PC-3 (cell line): ENCODE results near the gene ROBO2.

Experiments used
- CTCF ChIP-seq: fragments of 300-600 bp; sonication (generic); conservative IDR thresholded peaks from 2 replicates; pipeline ENCODE4 v1.5.1; 2017; ENCODE audit warnings: antibody characterized with exemption, low read depth, mild to moderate bottlenecking, low read length
- EZH2 ChIP-seq: fragments of 300-600 bp; sonication (generic); IDR thresholded peaks from one replicate; pipeline ENCODE4 v1.6.1; 2017; ENCODE audit warnings: antibody characterized with exemption, mild to moderate bottlenecking, low read length; ENCODE audit not compliant: unreplicated experiment
- EZH2phosphoT487 ChIP-seq: fragments of 300-600 bp; sonication (generic); IDR thresholded peaks from 2 replicates; pipeline ENCODE4 v1.6.1; 2018; ENCODE audit warnings: mild to moderate bottlenecking, antibody characterized with exemption, low read length, borderline replicate concordance

GRCh38 chr3:77466562-77467115, 426.7 kb downstream of the ROBO2 start:
- TF ChIP-seq CTCF (no peak), EZH2 (no peak), EZH2phosphoT487 (no peak)
